ENCODE measurements around the gene OR2T27. TPM values are rescaled to one million over a fixed set of nuclear protein-coding genes. Genes with fewer than 3 reads are reported as not detected.
"Not testable (repeated sequence)": the region's sequence is repeated elsewhere in the genome, so short reads cannot be mapped to it uniquely, and the experiment has no call there.

Gene OR2T27
- total and polyA plus RNA-seq, 12 donors = not detected

DNA sequence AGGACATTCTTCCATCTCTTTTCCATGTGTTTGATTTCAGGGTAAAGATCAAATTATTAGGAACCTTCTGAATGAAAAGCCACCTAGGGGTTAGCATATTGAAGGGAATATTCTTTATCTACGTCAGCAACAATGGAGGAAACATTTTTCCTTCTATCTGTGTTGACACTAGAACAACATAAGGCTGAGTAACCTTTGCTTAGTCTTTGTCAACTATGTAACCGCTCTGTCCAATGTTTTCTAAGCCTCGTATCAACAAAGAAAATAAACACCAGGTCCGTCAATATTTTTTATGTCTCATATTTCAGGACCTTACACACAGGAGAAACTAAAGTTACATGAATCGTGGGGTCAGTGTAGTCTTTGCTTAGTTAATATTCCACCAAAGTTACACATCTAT, 18.7 kb downstream of the OR2T27 start:
- H3K27ac ChIP-seq; H3K9me3 ChIP-seq (replicated peaks in 1 of 3); H3K36me3 ChIP-seq (replicated peaks in 1 of 2); H3K4me3 ChIP-seq; DNase-seq; H3K27me3 ChIP-seq; intact Hi-C loops (cut with DNase I); H3K4me1 ChIP-seq (replicated peaks in 1 of 2): not testable (repeated sequence)
- 38 to 60% (median 46%) methylated on average over 2 to 3 of the region's 5 CpGs for WGBS, 4 donors

DNA sequence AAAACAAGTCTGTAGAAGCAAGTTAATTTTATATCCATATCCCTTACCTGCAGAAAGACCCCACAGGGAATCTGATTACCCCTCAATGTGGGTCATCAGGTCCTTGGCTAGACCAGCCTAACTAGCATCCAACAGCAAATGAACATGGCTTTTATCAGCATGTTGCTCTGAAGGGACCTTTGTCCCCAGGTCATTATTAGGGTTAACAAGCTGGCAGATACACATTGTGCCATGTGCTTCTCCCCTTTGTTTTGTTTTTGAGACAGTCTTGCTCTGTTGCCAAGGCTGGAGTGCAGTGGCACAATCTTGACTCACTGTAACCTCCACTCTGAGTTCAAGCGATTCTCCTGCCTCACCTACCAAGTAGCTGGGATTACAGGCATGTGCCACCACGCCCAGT, 20.3 kb downstream of the OR2T27 start, which contains the start of gene OR2T11:
Gene OR2T11, minus strand, starts transcription at position 101 of the 400 bp plus-strand sequence. CDS start 7,963 bp downstream, outside the sequence.
- no CpG with 5 or more reads among the region's 2 CpGs for WGBS, 4 donors
- DNase-seq; H3K9me3 ChIP-seq (replicated peaks in 1 of 3); H3K36me3 ChIP-seq (replicated peaks in 1 of 2); H3K4me3 ChIP-seq; intact Hi-C loops (cut with DNase I); H3K27ac ChIP-seq; H3K4me1 ChIP-seq (replicated peaks in 1 of 2); H3K27me3 ChIP-seq: not testable (repeated sequence)

DNA sequence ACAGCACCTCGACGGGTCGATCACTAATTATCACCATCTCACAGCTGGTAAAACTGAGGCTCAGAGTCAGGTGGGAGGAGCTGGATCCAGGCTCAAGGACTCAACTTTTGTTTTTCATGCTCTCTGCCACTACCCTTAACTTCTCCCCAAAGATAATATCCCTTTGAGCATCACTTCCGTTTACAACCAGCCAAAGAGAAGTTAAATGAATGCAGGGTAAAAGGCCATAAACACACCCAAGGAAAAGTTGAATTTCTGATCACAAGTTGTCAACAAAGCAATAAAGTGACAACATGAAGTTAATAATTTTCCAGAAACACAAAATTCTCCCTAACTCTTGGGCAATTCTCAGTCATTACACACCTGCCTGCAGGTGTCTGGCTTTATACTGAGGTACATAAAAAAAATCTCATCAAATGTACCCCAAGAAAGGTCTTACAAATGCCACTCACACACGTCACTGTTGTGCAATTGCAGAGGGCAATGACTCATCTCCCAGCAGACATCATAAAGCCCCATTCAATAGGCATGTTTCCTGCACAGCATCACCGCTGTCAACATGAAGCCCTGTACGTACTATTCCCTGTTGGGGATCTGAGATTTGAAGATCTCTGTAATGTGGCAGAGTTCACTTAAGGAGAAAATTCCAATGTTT, 23.8 kb downstream of the OR2T27 start:
- H3K4me1 ChIP-seq (replicated peaks in 1 of 2) = no peaks in the 10 kb centered on the region
- H3K9me3 ChIP-seq (replicated peaks in 1 of 3) = no peaks in the 10 kb centered on the region
- H3K36me3 ChIP-seq (replicated peaks in 1 of 2) = no peaks in the 10 kb centered on the region
- H3K27ac ChIP-seq = no peak overlapping the region
- WGBS, 4 donors = 66 to 77% (median 71%) methylated on average over 7 of the region's 7 CpGs
- no peak for DNase-seq
- H3K4me3 ChIP-seq = no peak overlapping the region
- H3K27me3 ChIP-seq = no peaks in the 10 kb centered on the region
- intact Hi-C loops (cut with DNase I) = no loop called here
- TF ChIP-seq POLR2A (IDR thresholded peaks at IDR 0.05) = no peak
- TF ChIP-seq, protein P1, sequence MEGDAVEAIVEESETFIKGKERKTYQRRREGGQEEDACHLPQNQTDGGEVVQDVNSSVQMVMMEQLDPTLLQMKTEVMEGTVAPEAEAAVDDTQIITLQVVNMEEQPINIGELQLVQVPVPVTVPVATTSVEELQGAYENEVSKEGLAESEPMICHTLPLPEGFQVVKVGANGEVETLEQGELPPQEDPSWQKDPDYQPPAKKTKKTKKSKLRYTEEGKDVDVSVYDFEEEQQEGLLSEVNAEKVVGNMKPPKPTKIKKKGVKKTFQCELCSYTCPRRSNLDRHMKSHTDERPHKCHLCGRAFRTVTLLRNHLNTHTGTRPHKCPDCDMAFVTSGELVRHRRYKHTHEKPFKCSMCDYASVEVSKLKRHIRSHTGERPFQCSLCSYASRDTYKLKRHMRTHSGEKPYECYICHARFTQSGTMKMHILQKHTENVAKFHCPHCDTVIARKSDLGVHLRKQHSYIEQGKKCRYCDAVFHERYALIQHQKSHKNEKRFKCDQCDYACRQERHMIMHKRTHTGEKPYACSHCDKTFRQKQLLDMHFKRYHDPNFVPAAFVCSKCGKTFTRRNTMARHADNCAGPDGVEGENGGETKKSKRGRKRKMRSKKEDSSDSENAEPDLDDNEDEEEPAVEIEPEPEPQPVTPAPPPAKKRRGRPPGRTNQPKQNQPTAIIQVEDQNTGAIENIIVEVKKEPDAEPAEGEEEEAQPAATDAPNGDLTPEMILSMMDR (IDR thresholded peaks at IDR 0.05) = no peak

DNA sequence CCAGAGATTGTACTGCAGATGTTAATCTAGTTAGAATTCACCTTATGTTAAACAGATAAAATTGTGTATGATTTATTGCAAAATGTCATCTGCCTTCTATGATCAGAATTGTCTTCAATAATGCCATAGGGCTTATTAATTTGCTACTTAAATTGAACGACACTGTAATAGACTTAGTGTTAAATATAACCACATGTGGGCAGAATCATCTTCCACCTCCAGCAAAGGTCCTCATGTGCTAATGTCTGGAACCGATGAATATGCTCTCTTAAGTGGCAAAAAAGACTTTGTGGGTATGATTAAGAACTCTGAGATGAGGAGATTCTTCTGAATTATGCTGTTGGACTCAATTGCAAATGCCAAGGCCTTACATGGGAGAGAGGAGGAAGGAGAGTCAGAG, 24.8 kb downstream of the OR2T27 start:
- Histone ChIP-seq H3K4me1 (replicated peaks in 1 of 2) (no peaks in the 10 kb centered on the region), H3K4me3 (no peak overlapping the region), H3K27ac (no peak overlapping the region), H3K36me3 (replicated peaks in 1 of 2) (no peaks in the 10 kb centered on the region), H3K27me3 (no peaks in the 10 kb centered on the region), H3K9me3 (replicated peaks in 1 of 3) (no peaks in the 10 kb centered on the region)
- DNase-seq = no peak
- no peak for TF ChIP-seq POLR2A (IDR thresholded peaks at IDR 0.05)
- 56 to 75% (median 62%) methylated on average over 2 of the region's 2 CpGs for WGBS, 4 donors
- intact Hi-C loops (cut with DNase I) = no loop called here

DNA sequence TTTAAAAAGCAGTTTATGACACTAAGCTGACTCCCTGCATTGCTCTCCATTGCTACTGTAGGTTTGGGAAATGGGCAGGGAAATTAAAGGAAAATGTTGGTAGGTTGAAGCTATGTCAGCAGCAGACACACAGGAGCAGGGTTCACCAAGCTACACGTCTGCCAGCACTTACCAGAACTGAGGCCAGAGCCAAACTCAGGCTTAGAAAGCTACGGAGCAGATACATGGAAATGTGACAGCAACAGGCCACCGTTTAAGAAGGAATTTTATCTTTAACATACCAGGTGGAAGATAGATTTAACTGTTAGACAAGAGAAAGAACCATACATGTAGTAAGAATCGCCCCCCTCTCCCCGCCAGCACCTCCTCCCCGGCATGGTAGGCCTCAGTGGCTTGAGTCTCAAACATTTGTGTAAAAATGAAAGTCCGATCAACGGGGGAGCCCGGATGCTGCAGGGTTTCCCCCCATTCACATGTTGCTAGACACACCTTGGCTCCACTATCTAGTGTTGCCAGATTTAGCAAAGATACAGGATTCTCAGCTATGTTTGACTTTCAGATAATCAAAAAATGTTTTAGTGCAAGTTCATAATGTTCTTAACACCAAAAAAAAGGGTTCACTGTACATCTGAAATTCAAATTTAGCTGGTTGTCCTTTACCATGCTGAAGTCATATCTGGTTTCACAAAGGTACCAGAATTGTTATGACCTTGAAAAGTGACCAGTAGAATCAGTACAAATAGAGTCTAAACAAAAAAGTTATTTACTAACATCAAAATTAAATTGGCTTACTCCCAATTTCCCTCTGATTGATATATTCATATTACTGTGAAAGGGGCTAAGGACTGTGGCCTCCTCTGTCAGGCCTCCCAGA, 27.1 kb downstream of the OR2T27 start:
- TF ChIP-seq, protein P1 (IDR thresholded peaks at IDR 0.05) = no peak
- TF ChIP-seq POLR2A (IDR thresholded peaks at IDR 0.05) = no peak
- Histone ChIP-seq H3K27ac (no peak overlapping the region), H3K4me1 (replicated peaks in 1 of 2) (no peaks in the 10 kb centered on the region), H3K4me3 (no peak overlapping the region), H3K9me3 (replicated peaks in 1 of 3) (no peaks in the 10 kb centered on the region), H3K27me3 (no peaks in the 10 kb centered on the region), H3K36me3 (replicated peaks in 1 of 2) (no peaks in the 10 kb centered on the region)
- WGBS, 4 donors = 80 to 81% (median 81%) methylated on average over 9 of the region's 9 CpGs
- intact Hi-C loops (cut with DNase I) = no loop called here
- DNase-seq = no peak
